Endothelial cell of coronary artery (primary cell): ENCODE measurements around the gene LCE3B. TPM values are rescaled to one million over a fixed set of nuclear protein-coding genes. Genes with fewer than 3 reads are reported as not detected.

Experiments
- total RNA-seq: library from RNA; depleted of rRNA; stranded (reverse); fragments of >200 nt; gene quantifications from 2 replicates; pipeline ENCODE4 v1.2.3, GENCODE V29; 2014

The LCE3B gene, protein sequence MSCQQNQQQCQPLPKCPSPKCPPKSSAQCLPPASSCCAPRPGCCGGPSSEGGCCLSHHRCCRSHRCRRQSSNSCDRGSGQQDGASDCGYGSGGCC
- not detected in 2 replicates for total RNA-seq

DNA sequence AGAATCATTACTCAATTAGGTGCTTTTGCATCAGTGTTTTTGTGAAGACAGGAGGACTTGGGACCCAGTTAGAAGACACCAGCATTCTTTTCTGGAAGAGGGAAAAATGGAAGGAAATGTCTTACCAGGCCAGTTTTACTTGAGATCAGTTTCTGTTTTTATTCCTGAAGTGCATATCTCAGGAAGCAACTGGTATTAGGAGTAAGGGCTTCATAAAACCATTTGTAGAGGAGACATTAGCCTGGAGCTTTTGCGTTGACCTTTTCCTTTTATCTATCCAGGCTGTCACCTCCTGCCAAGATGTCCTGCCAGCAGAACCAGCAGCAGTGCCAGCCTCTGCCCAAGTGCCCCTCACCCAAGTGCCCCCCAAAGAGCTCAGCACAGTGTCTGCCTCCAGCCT, at the start of gene LCE3B:
TSS of gene LCE3B (plus strand) at position 301 of the 400 bp plus-strand sequence. CDS start at position 301, 0 bp downstream.

DNA sequence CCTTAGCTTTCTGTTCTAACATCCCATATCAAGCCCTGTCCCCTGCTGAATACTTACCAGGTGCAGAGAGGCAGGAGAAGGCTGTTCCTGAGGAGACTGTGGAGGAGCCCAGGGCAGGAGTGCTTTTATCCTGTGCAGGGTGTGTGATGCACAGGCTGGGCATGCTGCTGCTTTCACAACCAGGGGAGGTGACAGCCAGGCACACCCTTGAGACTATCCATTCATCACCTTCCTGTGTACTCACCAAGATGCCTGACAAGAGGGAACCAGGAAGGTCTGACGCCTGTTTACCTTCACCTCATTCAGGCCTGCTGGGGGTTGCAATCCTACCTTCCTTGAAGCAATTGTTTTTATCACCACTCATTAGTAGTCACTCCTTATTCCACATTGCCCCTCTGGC, 46.9 kb upstream of the LCE3B start, which contains the start of gene LCE3E:
TSS of gene LCE3E (minus strand) at position 100 of the 400 bp plus-strand sequence. CDS start 572 bp downstream, outside the sequence.

DNA sequence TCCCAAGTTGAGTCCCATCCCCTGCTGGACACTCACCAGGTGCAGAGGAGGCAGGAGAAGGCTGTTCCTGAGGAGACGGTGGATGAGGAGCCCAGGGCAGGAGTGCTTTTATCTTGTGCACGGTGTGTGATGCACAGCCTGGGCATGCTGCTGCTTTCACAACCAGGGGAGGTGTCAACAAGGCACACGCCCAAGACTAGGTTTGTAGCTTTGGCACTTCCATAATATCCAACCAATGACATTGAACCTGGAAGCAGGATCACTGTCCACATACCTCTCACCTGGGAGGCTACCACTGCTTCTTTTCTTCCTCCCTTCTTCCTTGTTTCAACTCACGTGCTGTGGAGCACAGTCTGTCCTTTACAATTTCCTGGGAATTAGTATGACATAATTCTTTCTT, 33.2 kb upstream of the LCE3B start, which contains the start of gene LCE3D:
TSS of gene LCE3D (minus strand) at position 84 of the 400 bp plus-strand sequence. CDS start 580 bp downstream, outside the sequence.

DNA sequence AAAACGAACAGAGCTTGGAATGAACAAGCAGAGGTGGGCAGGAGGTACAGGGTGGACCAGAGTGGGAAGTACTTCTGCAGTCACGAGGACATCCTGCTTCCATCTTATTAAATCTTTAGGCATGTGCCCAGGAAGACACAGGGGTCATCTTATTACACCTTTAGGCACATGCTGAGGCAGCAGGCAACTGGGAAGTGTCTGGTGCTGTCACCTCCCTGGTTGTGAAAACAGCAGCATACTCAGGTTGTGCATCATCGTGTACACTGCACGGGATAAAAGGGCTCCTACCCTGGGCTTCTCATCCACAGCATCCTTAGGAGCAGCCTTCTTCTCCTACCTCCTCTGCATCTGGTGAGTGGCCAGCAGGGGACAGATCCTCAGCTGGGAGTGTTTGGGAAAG, 13.7 kb upstream of the LCE3B start, which contains the start of gene LCE3C:
TSS of gene LCE3C (plus strand) at position 301 of the 400 bp plus-strand sequence. CDS start 498 bp downstream, outside the sequence.

DNA sequence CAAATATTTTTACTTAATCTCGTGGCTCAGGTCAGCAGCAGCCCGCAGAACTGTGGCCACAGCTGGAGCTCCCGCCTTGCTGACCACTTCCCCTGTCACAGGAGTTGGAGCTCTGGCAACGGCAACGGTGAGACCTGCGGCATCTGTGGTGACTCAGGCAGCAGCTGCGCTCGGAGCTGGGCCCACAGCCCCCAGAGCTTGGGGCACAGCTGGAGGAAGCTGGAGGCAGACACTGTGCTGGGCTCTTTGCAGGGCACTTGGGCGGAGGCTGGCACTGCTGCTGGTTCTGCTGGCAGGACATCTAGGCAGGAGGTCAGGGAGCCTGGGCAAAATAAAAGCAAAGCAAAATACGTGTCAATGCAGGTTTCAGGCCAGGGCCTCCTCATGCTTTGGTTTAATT, 9.2 kb downstream of the LCE3B start, which contains the start of gene LCE3A:
TSS of gene LCE3A (minus strand) at position 301 of the 400 bp plus-strand sequence. CDS start at position 301, 0 bp downstream.

DNA sequence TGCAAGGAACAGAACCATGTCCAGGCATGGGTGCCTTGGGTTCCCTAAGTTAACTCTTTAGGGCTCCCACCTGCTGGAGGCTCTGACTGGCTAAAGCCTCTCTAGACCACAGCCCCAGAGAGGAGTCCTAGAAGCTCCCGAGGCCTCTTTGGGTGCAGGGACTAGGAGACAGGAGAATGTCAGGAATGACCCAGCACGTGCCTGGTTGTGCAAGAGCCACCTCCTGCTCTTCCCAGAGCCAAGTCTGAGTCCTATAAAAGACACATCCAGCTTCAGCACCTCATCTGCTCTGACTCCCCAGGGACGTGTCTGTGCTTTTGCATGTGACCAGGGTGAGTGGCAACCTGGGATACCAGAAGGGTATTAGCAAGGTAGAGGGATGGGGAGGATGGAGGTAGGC, 49.5 kb downstream of the LCE3B start, which contains the start of gene LCE2D:
TSS of gene LCE2D (plus strand) at position 283 of the 400 bp plus-strand sequence. CDS start 726 bp downstream, outside the sequence.

Other genes starting within 250 kb of the LCE3B start
- not detected in 2 replicates for gene CRNN, start 199.5 kb upstream of the LCE3B start, total RNA-seq
- not detected in 2 replicates for gene LCE5A, start 103.0 kb upstream of the LCE3B start, total RNA-seq
- gene CRCT1, start 99.3 kb upstream of the LCE3B start, total RNA-seq: not detected in 2 replicates
- gene LCE3E, start 47.0 kb upstream of the LCE3B start, total RNA-seq: not detected in 2 replicates
- not detected in 2 replicates for gene LCE3D, start 33.3 kb upstream of the LCE3B start, total RNA-seq
- not detected in 2 replicates for gene LCE3C, start 13.6 kb upstream of the LCE3B start, total RNA-seq
- gene LCE3A, start 9.3 kb downstream of the LCE3B start, total RNA-seq: not detected in 2 replicates
- gene LCE2D, start 49.6 kb downstream of the LCE3B start, total RNA-seq: not detected in 2 replicates
- not detected in 2 replicates for gene LCE2C, start 61.5 kb downstream of the LCE3B start, total RNA-seq
- not detected in 2 replicates for gene LCE2B, start 72.3 kb downstream of the LCE3B start, total RNA-seq
- gene LCE2A, start 84.5 kb downstream of the LCE3B start, total RNA-seq: not detected in 2 replicates
- not detected in 2 replicates for gene LCE4A, start 94.3 kb downstream of the LCE3B start, total RNA-seq
- gene KPRP, start 144.2 kb downstream of the LCE3B start, total RNA-seq: not detected in 2 replicates
- not detected in 2 replicates for gene LCE1F, start 161.3 kb downstream of the LCE3B start, total RNA-seq
- gene LCE1E, start 172.4 kb downstream of the LCE3B start, total RNA-seq: not detected in 2 replicates
- not detected in 2 replicates for gene LCE1D, start 182.9 kb downstream of the LCE3B start, total RNA-seq
- gene LCE1C, start 192.8 kb downstream of the LCE3B start, total RNA-seq: not detected in 2 replicates
- gene LCE1B, start 198.2 kb downstream of the LCE3B start, total RNA-seq: not detected in 2 replicates
- not detected in 2 replicates for gene LCE1A, start 213.7 kb downstream of the LCE3B start, total RNA-seq
- not detected in 2 replicates for gene LCE6A, start 229.0 kb downstream of the LCE3B start, total RNA-seq
- gene LCE7A, start 246.2 kb downstream of the LCE3B start, total RNA-seq: not detected in 2 replicates